CD8-positive, alpha-beta memory T cell (primary cell): Measurements from ENCODE around the gene TAB2. TPM values are rescaled to one million over a fixed set of nuclear protein-coding genes. Genes with fewer than 3 reads are reported as not detected.
A peak's percentile ranks its signal among the peaks of the same experiment; 100 is the strongest.

ENCODE experiments used
- CTCF ChIA-PET: fragments of 350-600 bp; sonication (Branson Sonifier 250); formaldehyde crosslinking; loops from one replicate; lab custom pipeline; 2021; ENCODE audit warnings: antibody characterized with exemption; lab: Charles Lee
- POLR2A ChIA-PET: fragments of 350-600 bp; sonication (Branson Sonifier 250); formaldehyde crosslinking; loops from one replicate; lab custom pipeline; 2021; ENCODE audit warnings: antibody characterized with exemption; lab: Charles Lee
- DNase-seq, 5 donors: peaks; one replicate each; pipeline versions ENCODE4 v3.0.0 to v3.0.0-alpha.2; 2020 to 2022; ENCODE audit warnings: mixed read lengths in 1 of 5
- H3K27ac ChIP-seq: one replicate; pipeline ENCODE4 v1.7.0; 2013; ENCODE audit warnings: low read depth, mild to moderate bottlenecking, low read length, moderate library complexity
- H3K27me3 ChIP-seq: 2 replicates; pipeline ENCODE4 v1.7.0; 2013; ENCODE audit warnings: low read length, mild to moderate bottlenecking; ENCODE audit not compliant: insufficient read depth, poor library complexity, severe bottlenecking
- H3K36me3 ChIP-seq: 2 replicates; pipeline ENCODE4 v1.7.0; 2013; ENCODE audit warnings: mild to moderate bottlenecking, low read length, moderate library complexity; ENCODE audit not compliant: insufficient read depth
- H3K4me1 ChIP-seq: 2 replicates; pipeline ENCODE4 v1.7.0; 2013; ENCODE audit warnings: mild to moderate bottlenecking, low read length, moderate library complexity; ENCODE audit not compliant: insufficient read depth
- H3K4me3 ChIP-seq: 2 replicates; pipeline ENCODE4 v1.7.0; 2013; ENCODE audit warnings: mild to moderate bottlenecking, low read length
- H3K9me3 ChIP-seq: 2 replicates; pipeline ENCODE4 v1.7.0; 2013; ENCODE audit warnings: mild to moderate bottlenecking, low read length
- H3K27ac Mint-ChIP-seq, 8 donors: one replicate each; pipeline ENCODE4 v1.8.0; 2020 to 2021; ENCODE audit warnings: mixed read lengths in 8 of 8, mild to moderate bottlenecking in 6 of 8, inconsistent platforms in 3 of 8, moderate library complexity in 3 of 8
- H3K27me3 Mint-ChIP-seq, 2 donors: one replicate each; pipeline ENCODE4 v1.8.0; 2020 to 2021; ENCODE audit warnings: mixed read lengths in 2 of 2, mild to moderate bottlenecking in 1 of 2, moderate library complexity in 1 of 2
- H3K36me3 Mint-ChIP-seq, 3 donors: one replicate each; pipeline ENCODE4 v1.8.0; 2020 to 2021; ENCODE audit warnings: mixed read lengths in 3 of 3, inconsistent platforms in 1 of 3, mild to moderate bottlenecking in 1 of 3
- H3K4me1 Mint-ChIP-seq, 3 donors: one replicate each; pipeline ENCODE4 v1.8.0; 2020 to 2021; ENCODE audit warnings: mixed read lengths in 3 of 3, inconsistent platforms in 1 of 3, mild to moderate bottlenecking in 1 of 3
- H3K4me3 Mint-ChIP-seq, 7 donors: one replicate each; pipeline ENCODE4 v1.8.0; 2020 to 2021; ENCODE audit warnings: mixed read lengths in 7 of 7, mild to moderate bottlenecking in 6 of 7, moderate library complexity in 4 of 7, inconsistent platforms in 2 of 7
- H3K9me3 Mint-ChIP-seq, 5 donors: one replicate each; pipeline ENCODE4 v1.8.0; 2020 to 2022; ENCODE audit warnings: mixed read lengths in 5 of 5, mild to moderate bottlenecking in 3 of 5, moderate library complexity in 2 of 5, inconsistent platforms in 1 of 5
- polyA plus RNA-seq: library from polyadenylated mRNA; unstranded; fragments of 300-500 nt; fragmentation: Illumina TruSeq; gene quantifications from one replicate; pipeline ENCODE4 v1.2.3, GENCODE V29; 2021
- total RNA-seq, 2 experiments: library from RNA; stranded (reverse); gene quantifications; one replicate each; pipeline ENCODE4 v1.2.3, GENCODE V29; 2021

Gene TAB2, protein sequence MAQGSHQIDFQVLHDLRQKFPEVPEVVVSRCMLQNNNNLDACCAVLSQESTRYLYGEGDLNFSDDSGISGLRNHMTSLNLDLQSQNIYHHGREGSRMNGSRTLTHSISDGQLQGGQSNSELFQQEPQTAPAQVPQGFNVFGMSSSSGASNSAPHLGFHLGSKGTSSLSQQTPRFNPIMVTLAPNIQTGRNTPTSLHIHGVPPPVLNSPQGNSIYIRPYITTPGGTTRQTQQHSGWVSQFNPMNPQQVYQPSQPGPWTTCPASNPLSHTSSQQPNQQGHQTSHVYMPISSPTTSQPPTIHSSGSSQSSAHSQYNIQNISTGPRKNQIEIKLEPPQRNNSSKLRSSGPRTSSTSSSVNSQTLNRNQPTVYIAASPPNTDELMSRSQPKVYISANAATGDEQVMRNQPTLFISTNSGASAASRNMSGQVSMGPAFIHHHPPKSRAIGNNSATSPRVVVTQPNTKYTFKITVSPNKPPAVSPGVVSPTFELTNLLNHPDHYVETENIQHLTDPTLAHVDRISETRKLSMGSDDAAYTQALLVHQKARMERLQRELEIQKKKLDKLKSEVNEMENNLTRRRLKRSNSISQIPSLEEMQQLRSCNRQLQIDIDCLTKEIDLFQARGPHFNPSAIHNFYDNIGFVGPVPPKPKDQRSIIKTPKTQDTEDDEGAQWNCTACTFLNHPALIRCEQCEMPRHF
- total RNA-seq = 100 to 1,000 TPM; 103 to 109 TPM
- 16.6 TPM for polyA plus RNA-seq

DNA sequence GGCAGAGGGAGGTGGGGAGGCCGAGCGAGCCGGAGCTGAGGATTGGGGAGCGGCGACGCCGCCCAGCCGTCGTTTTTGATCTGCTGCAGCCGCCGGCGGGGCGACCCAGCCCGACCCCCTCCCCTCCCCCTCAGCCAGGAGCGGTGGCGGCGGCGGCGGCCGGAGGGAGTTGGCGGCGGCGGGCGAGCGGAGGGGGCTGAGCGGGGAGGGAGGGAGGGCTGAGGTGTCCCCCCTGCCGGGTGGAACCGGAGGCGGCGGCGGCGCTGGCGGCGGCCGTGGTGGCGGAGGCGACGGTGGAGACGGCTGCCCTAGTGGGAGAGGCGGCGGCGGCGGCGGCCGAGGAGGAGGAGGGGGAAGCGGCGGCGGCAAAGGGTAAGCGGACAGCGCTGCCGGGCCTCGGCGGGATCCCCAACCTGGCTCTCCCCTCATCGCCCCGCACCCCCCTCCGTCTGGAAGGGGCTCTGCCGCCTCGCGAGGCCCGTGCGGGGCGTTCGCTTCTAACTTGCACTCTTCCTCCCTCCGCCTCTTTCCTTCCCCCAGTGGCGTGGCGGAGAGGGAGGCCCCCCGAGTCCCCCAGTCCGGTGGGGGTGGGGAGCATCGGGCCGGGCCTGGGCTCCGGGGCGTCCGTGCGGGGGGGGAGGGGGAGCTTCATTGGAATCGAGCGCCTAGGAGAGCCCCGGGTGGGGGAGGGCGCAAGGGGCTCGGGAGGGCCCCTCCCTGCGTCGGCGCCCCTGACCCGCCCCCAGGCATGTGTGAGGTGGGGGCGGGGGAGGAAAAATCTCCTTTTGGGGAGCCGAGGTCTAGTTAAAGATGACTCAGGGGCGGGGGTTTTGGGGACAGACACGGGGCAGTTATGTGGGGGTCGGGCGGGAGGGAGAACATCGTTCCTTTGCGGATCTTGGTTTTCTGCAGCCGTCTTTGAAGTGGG lies at the start of gene TAB2:
Gene TAB2, plus strand, starts transcription at position 69 of the 928 bp plus-strand sequence. CDS start 52,286 bp downstream, outside the sequence.
- Histone ChIP-seq H3K9me3 (no peaks in the 10 kb centered on the region), H3K27ac (peak within 1 kb of the TSS; percentile 75), H3K27me3 (no peaks in the 10 kb centered on the region), H3K4me1 (peaks cover 38% of the 10 kb centered on the region), H3K36me3 (no peaks in the 10 kb centered on the region), H3K4me3 (peak within 1 kb of the TSS; percentile 85)
- Mint-ChIP-seq H3K36me3 (peaks cover 0 to 17% (median 0%) of the 10 kb centered on the region in 3 donors), H3K27ac (peak within 1 kb of the TSS; percentile 83 to 98 (median 94)), H3K4me1 (peaks cover 38 to 50% (median 49%) of the 10 kb centered on the region in 3 donors), H3K4me3 (peak within 1 kb of the TSS; percentile 87 to 95 (median 91)), H3K9me3 (no peaks in the 10 kb centered on the region), H3K27me3 (peaks cover 0 to 2% of the 10 kb centered on the region in 2 donors)
- CTCF ChIA-PET = interaction anchor here (0.7 to 2.1 kb wide), 4 partner anchors 52 to 222 kb away, joined by 3 to 6 read pairs (median 4); no protein-coding TSS in a partner anchor
- POLR2A ChIA-PET = interaction anchor here (0.5 to 1.1 kb wide), 3 partner anchors 17 to 429 kb away, joined by 3 read pairs; no protein-coding TSS in a partner anchor
- peak; percentile 51 to 79 (median 62) for DNase-seq

GRCh38 chr6:149268146-149268545 lies 49.4 kb upstream of the TAB2 start:
- no peak for DNase-seq
- H3K9me3 ChIP-seq = no peaks in the 10 kb centered on the region
- no peak overlapping the region for H3K4me3 ChIP-seq
- Mint-ChIP-seq H3K27ac (no peak overlapping the region), H3K4me1 (peaks cover 25 to 46% (median 38%) of the 10 kb centered on the region in 3 donors), H3K36me3 (no peaks in the 10 kb centered on the region), H3K9me3 (no peaks in the 10 kb centered on the region), H3K4me3 (no peak overlapping the region), H3K27me3 (peaks cover 0 to 7% of the 10 kb centered on the region in 2 donors)
- no peak overlapping the region for H3K27ac ChIP-seq
- no peaks in the 10 kb centered on the region for H3K36me3 ChIP-seq
- CTCF ChIA-PET = no interaction called here
- H3K27me3 ChIP-seq = no peaks in the 10 kb centered on the region
- POLR2A ChIA-PET = no interaction called here
- peaks cover 42% of the 10 kb centered on the region for H3K4me1 ChIP-seq

GRCh38 chr6:149268768-149269167 lies 48.7 kb upstream of the TAB2 start:
- POLR2A ChIA-PET = no interaction called here
- peaks cover 46% of the 10 kb centered on the region for H3K4me1 ChIP-seq
- CTCF ChIA-PET = no interaction called here

DNA sequence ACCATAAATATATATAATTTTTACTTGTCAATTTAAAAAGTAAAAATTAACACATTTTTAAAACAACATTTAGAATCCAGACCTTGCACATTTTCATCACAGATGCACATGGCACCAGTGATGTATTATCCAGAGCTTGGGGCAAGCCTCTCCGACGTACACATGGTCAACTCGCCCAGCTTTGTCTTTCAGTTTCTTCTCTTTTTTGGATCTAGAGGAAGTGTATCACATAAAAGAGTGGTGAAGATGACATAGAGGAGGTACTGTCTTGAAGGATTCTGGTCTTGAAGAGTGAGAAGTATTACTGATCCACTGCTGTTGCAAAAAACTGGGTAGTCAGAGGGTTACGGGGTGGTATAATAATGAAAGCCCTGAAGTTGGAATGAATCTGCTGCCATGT lies 46.9 kb upstream of the TAB2 start:
- H3K4me1 ChIP-seq = peaks cover 28% of the 10 kb centered on the region
- DNase-seq = no peak

More at GRCh38 chr6:149268768-149269167, 48.7 kb upstream of the TAB2 start:
- H3K27ac ChIP-seq = no peak overlapping the region
- Mint-ChIP-seq H3K36me3 (no peaks in the 10 kb centered on the region), H3K4me3 (no peak overlapping the region), H3K4me1 (peaks cover 29 to 49% (median 45%) of the 10 kb centered on the region in 3 donors), H3K9me3 (no peaks in the 10 kb centered on the region), H3K27me3 (peaks cover 0 to 7% of the 10 kb centered on the region in 2 donors), H3K27ac (no peak overlapping the region)
- H3K4me3 ChIP-seq = no peak overlapping the region
- no peaks in the 10 kb centered on the region for H3K27me3 ChIP-seq
- no peak for DNase-seq
- no peaks in the 10 kb centered on the region for H3K36me3 ChIP-seq
- H3K9me3 ChIP-seq = no peaks in the 10 kb centered on the region

DNA sequence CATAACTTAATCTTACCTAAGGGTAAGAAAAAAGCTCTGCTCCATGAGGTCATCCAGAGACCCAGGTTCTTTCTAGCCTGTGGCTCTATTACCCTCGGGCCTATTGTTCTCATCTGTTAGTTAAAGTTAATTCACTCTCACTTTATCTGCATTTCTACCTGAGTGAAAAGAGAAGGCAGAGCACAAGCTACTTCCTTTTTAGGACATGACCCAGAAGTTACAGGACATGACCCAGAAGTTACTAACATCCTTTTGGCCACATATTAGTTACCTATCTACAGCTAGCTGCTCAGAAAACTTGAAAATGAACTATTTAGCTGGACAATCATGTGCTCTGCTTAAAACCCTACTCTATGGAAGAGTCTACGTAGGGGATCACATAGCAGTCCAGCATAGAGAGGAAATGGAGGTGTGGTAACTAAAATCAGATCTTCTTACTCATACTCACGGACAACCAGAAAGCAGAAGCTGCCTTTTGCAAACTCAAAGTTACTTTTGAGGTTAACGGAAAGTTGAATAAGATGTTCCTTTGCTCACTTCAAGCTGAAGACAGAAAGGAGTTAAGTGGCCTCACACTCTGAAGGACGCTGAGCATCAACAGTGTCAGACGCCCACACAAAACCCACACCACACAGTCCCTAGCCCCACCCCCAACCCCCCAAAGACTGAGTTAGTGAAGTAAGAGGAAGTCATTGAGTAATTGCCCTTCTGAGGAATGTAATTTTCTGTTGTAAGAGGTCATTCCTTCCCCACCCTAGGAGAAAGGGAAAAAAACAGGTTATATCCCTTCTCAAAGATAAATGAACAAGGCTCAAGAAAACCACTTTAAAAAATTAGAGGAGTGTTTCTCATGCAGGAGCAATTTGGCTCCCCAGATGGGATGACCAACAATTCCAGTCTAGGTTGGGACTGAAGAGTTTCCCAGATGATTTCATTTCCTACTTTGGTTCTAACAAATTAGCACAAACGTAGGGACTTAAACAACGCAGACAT lies 45.9 kb upstream of the TAB2 start:
- ChIA-PET POLR2A (interaction anchor here (0.6 kb wide), 1 partner anchor 56 kb away, joined by 4 read pairs; no protein-coding TSS in a partner anchor), CTCF (interaction anchor here (0.8 kb wide), 1 partner anchor 232 kb away, joined by 4 read pairs; no protein-coding TSS in a partner anchor)
- H3K27me3 Mint-ChIP-seq = peaks cover 0 to 2% of the 10 kb centered on the region in 2 donors
- peak overlapping the region; percentile 29 for H3K4me3 ChIP-seq
- no peaks in the 10 kb centered on the region for H3K9me3 Mint-ChIP-seq
- peaks cover 27% of the 10 kb centered on the region for H3K4me1 ChIP-seq
- H3K4me3 Mint-ChIP-seq = peak overlapping the region in 6 of 7 donors; percentile 50 to 84 (median 68)
- no peaks in the 10 kb centered on the region for H3K36me3 Mint-ChIP-seq
- no peaks in the 10 kb centered on the region for H3K36me3 ChIP-seq
- peaks cover 22 to 36% (median 36%) of the 10 kb centered on the region in 3 donors for H3K4me1 Mint-ChIP-seq
- no peaks in the 10 kb centered on the region for H3K9me3 ChIP-seq
- H3K27ac Mint-ChIP-seq = peak overlapping the region; percentile 17 to 93 (median 82)
- H3K27ac ChIP-seq = no peak overlapping the region
- peak in 4 of 5 donors; percentile 6 to 60 (median 45) for DNase-seq
- no peaks in the 10 kb centered on the region for H3K27me3 ChIP-seq

More for the DNA sequence above, 46.9 kb upstream of the TAB2 start:
- peaks cover 22 to 39% (median 38%) of the 10 kb centered on the region in 3 donors for H3K4me1 Mint-ChIP-seq
- Histone ChIP-seq H3K4me3 (no peak overlapping the region), H3K36me3 (no peaks in the 10 kb centered on the region), H3K9me3 (no peaks in the 10 kb centered on the region), H3K27ac (no peak overlapping the region), H3K27me3 (no peaks in the 10 kb centered on the region)
- H3K27ac Mint-ChIP-seq = peak overlapping the region in 2 of 8 donors; percentile 44 to 63
- POLR2A ChIA-PET = no interaction called here
- H3K4me3 Mint-ChIP-seq = no peak overlapping the region
- CTCF ChIA-PET = no interaction called here
- H3K27me3 Mint-ChIP-seq = peaks cover 0 to 2% of the 10 kb centered on the region in 2 donors
- no peaks in the 10 kb centered on the region for H3K36me3 Mint-ChIP-seq
- no peaks in the 10 kb centered on the region for H3K9me3 Mint-ChIP-seq

DNA sequence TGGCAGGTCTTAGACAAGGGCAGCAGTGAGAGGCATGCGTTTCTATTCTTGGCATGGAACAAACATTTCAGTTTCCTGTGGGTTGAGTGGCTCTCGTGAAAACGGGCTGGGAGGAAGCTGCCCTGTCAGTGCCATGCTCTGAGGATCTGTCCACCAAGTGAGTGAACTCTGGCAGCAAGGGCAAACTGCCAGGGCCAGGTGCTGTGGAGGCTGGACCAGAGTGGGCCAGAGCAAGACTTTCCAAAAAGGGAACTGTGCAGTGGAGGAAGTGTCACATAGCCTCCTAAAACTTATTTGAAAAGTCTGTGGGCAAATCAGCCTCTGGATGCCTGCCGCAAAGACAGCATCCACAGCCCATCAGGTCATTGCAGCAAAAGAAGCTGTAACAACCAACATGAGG lies 44.2 kb upstream of the TAB2 start:
- DNase-seq = no peak
- no peak overlapping the region for H3K27ac ChIP-seq
- H3K27me3 ChIP-seq = no peaks in the 10 kb centered on the region
- H3K36me3 ChIP-seq = no peaks in the 10 kb centered on the region
- no peaks in the 10 kb centered on the region for H3K9me3 ChIP-seq
- Mint-ChIP-seq H3K27ac (peak overlapping the region in 6 of 8 donors; percentile 14 to 60 (median 42)), H3K4me3 (peak overlapping the region in 4 of 7 donors; percentile 22 to 49 (median 42)), H3K9me3 (no peaks in the 10 kb centered on the region), H3K36me3 (no peaks in the 10 kb centered on the region), H3K4me1 (peaks cover 22 to 36% (median 36%) of the 10 kb centered on the region in 3 donors), H3K27me3 (peaks cover 0 to 1% of the 10 kb centered on the region in 2 donors)
- no peak overlapping the region for H3K4me3 ChIP-seq
- H3K4me1 ChIP-seq = peaks cover 27% of the 10 kb centered on the region
- POLR2A ChIA-PET = no interaction called here
- CTCF ChIA-PET = interaction anchor here (1.1 kb wide), 1 partner anchor 11 kb away, joined by 3 read pairs; no protein-coding TSS in a partner anchor
